ENCODE measurements around the gene ABHD17A. TPM values are rescaled to one million over a fixed set of nuclear protein-coding genes. Genes with fewer than 3 reads are reported as not detected.

Gene ABHD17A
- total and polyA plus RNA-seq, 5 donors = 64.4 to 96.0 (median 70.8) TPM

- peaks cover 3% of the 10 kb centered on the region for H3K4me1 ChIP-seq (ENCODE audit: control insufficient read depth, insufficient read depth, low read length)
- H3K27me3 ChIP-seq (ENCODE audit: control insufficient read depth, insufficient read depth) = no peaks in the 10 kb centered on the region
- no peaks in the 10 kb centered on the region for H3K9me3 ChIP-seq (ENCODE audit: control insufficient read depth, low read length)
- WGBS = 70% methylated on average over 31 of the region's 31 CpGs
- no peak overlapping the region for H3K27ac ChIP-seq (ENCODE audit: low read length)
- DNase-seq (peak in 2 of 3 donors; percentile 46 to 57), ATAC-seq (no peak)
- intact Hi-C loops (cut with DNase I) = no loop called here
- H3K4me3 ChIP-seq (ENCODE audit: low read length) = no peak overlapping the region
Observed at GRCh38 chr19:1850809-1851653, 34.3 kb downstream of the ABHD17A start.

- H3K27me3 ChIP-seq (ENCODE audit: control insufficient read depth, insufficient read depth) = no peaks in the 10 kb centered on the region
- no peaks in the 10 kb centered on the region for H3K9me3 ChIP-seq (ENCODE audit: control insufficient read depth, low read length)
- intact Hi-C loops (cut with DNase I) = no loop called here
- no peak for DNase-seq
- H3K4me1 ChIP-seq (ENCODE audit: control insufficient read depth, insufficient read depth, low read length) = peaks cover 3% of the 10 kb centered on the region
- WGBS = 90% methylated on average over 10 of the region's 10 CpGs
- no peak overlapping the region for H3K27ac ChIP-seq (ENCODE audit: low read length)
- no peak for ATAC-seq
- H3K4me3 ChIP-seq (ENCODE audit: low read length) = no peak overlapping the region
Observed at GRCh38 chr19:1849886-1850398, 35.4 kb downstream of the ABHD17A start.

- H3K27ac ChIP-seq (ENCODE audit: low read length) = no peak overlapping the region
- no peak overlapping the region for H3K4me3 ChIP-seq (ENCODE audit: low read length)
- ATAC-seq (no peak), DNase-seq (no peak)
- intact Hi-C loops (cut with DNase I) = no loop called here
- 67% methylated on average over 5 of the region's 5 CpGs for WGBS
- no peaks in the 10 kb centered on the region for H3K27me3 ChIP-seq (ENCODE audit: control insufficient read depth, insufficient read depth)
- peaks cover 3% of the 10 kb centered on the region for H3K4me1 ChIP-seq (ENCODE audit: control insufficient read depth, insufficient read depth, low read length)
- H3K9me3 ChIP-seq (ENCODE audit: control insufficient read depth, low read length) = no peaks in the 10 kb centered on the region
Observed at GRCh38 chr19:1849132-1849474, 36.2 kb downstream of the ABHD17A start.

GRCh38 chr19:1848399-1849131, 36.7 kb downstream of the ABHD17A start, which contains the start of gene REXO1:
Gene REXO1, minus strand, starts transcription at chr19:1848483. Its CDS starts 125 bp downstream, at chr19:1848358.
- Histone ChIP-seq H3K4me3 (ENCODE audit: low read length) (peak within 1 kb of the TSS; percentile 91), H3K27ac (ENCODE audit: low read length) (peak within 1 kb of the TSS; percentile 93), H3K9me3 (ENCODE audit: control insufficient read depth, low read length) (no peaks in the 10 kb centered on the region), H3K27me3 (ENCODE audit: control insufficient read depth, insufficient read depth) (no peaks in the 10 kb centered on the region), H3K4me1 (ENCODE audit: control insufficient read depth, insufficient read depth, low read length) (peaks cover 3% of the 10 kb centered on the region)
- peak; percentile 94 to 98 (median 98) for DNase-seq
- intact Hi-C loops (cut with DNase I) = no loop called here
- peak; percentile 78 to 83 for ATAC-seq
- 2% methylated on average over 60 of the region's 60 CpGs for WGBS

GRCh38 chr19:1847684-1848398, 37.5 kb downstream of the ABHD17A start:
- peak in 1 of 2 donors; percentile 36 for ATAC-seq
- under 1% methylated on average over 72 of the region's 72 CpGs for WGBS
- Histone ChIP-seq H3K4me1 (ENCODE audit: control insufficient read depth, insufficient read depth, low read length) (peaks cover 3% of the 10 kb centered on the region), H3K9me3 (ENCODE audit: control insufficient read depth, low read length) (no peaks in the 10 kb centered on the region), H3K27ac (ENCODE audit: low read length) (peak overlapping the region; percentile 93), H3K4me3 (ENCODE audit: low read length) (peak overlapping the region; percentile 91), H3K27me3 (ENCODE audit: control insufficient read depth, insufficient read depth) (no peaks in the 10 kb centered on the region)
- intact Hi-C loops (cut with DNase I) = no loop called here
- peak; percentile 72 to 77 (median 74) for DNase-seq

- H3K4me3 ChIP-seq (ENCODE audit: low read length) = peak overlapping the region; percentile 91
- no peaks in the 10 kb centered on the region for H3K9me3 ChIP-seq (ENCODE audit: control insufficient read depth, low read length)
- H3K27ac ChIP-seq (ENCODE audit: low read length) = peak overlapping the region; percentile 12
- intact Hi-C loops (cut with DNase I) = no loop called here
- H3K4me1 ChIP-seq (ENCODE audit: control insufficient read depth, insufficient read depth, low read length) = peaks cover 3% of the 10 kb centered on the region
- DNase-seq (no peak), ATAC-seq (no peak)
- no peaks in the 10 kb centered on the region for H3K27me3 ChIP-seq (ENCODE audit: control insufficient read depth, insufficient read depth)
- WGBS = 5% methylated on average over 12 of the region's 12 CpGs
Observed at GRCh38 chr19:1847348-1847683, 38.0 kb downstream of the ABHD17A start.

- 70% methylated on average over 29 of the region's 29 CpGs for WGBS
- DNase-seq (no peak), ATAC-seq (no peak)
- intact Hi-C loops (cut with DNase I) = no loop called here
- H3K4me3 ChIP-seq (ENCODE audit: low read length) = peak overlapping the region; percentile 91
- H3K4me1 ChIP-seq (ENCODE audit: control insufficient read depth, insufficient read depth, low read length) = peaks cover 3% of the 10 kb centered on the region
- H3K9me3 ChIP-seq (ENCODE audit: control insufficient read depth, low read length) = no peaks in the 10 kb centered on the region
- H3K27me3 ChIP-seq (ENCODE audit: control insufficient read depth, insufficient read depth) = no peaks in the 10 kb centered on the region
- H3K27ac ChIP-seq (ENCODE audit: low read length) = no peak overlapping the region
Observed at GRCh38 chr19:1846517-1847204, 38.6 kb downstream of the ABHD17A start.

GRCh38 chr19:1845642-1846041, 39.7 kb downstream of the ABHD17A start:
- Histone ChIP-seq H3K4me1 (ENCODE audit: control insufficient read depth, insufficient read depth, low read length) (peaks cover 6% of the 10 kb centered on the region), H3K27ac (ENCODE audit: low read length) (no peak overlapping the region), H3K4me3 (ENCODE audit: low read length) (no peak overlapping the region)

GRCh38 chr19:1845125-1845515, 40.2 kb downstream of the ABHD17A start:
- 81% methylated on average over 16 of the region's 16 CpGs for WGBS

More at GRCh38 chr19:1845642-1846041, 39.7 kb downstream of the ABHD17A start:
- DNase-seq (no peak), ATAC-seq (no peak)
- Histone ChIP-seq H3K27me3 (ENCODE audit: control insufficient read depth, insufficient read depth) (no peaks in the 10 kb centered on the region), H3K9me3 (ENCODE audit: control insufficient read depth, low read length) (no peaks in the 10 kb centered on the region)
- WGBS = 83% methylated on average over 11 of the region's 11 CpGs
- intact Hi-C loops (cut with DNase I) = no loop called here

GRCh38 chr19:1844513-1845124, 40.7 kb downstream of the ABHD17A start:
- peak in 1 of 3 donors; percentile 70 for DNase-seq
- H3K4me1 ChIP-seq (ENCODE audit: control insufficient read depth, insufficient read depth, low read length) = peaks cover 6% of the 10 kb centered on the region
- intact Hi-C loops (cut with DNase I) = no loop called here
- 68% methylated on average over 19 of the region's 19 CpGs for WGBS
- no peaks in the 10 kb centered on the region for H3K27me3 ChIP-seq (ENCODE audit: control insufficient read depth, insufficient read depth)
- no peak for ATAC-seq
- no peaks in the 10 kb centered on the region for H3K9me3 ChIP-seq (ENCODE audit: control insufficient read depth, low read length)
- no peak overlapping the region for H3K4me3 ChIP-seq (ENCODE audit: low read length)
- no peak overlapping the region for H3K27ac ChIP-seq (ENCODE audit: low read length)

More at GRCh38 chr19:1845125-1845515, 40.2 kb downstream of the ABHD17A start:
- Histone ChIP-seq H3K27me3 (ENCODE audit: control insufficient read depth, insufficient read depth) (no peaks in the 10 kb centered on the region), H3K4me1 (ENCODE audit: control insufficient read depth, insufficient read depth, low read length) (peaks cover 6% of the 10 kb centered on the region), H3K9me3 (ENCODE audit: control insufficient read depth, low read length) (no peaks in the 10 kb centered on the region), H3K27ac (ENCODE audit: low read length) (no peak overlapping the region), H3K4me3 (ENCODE audit: low read length) (no peak overlapping the region)
- intact Hi-C loops (cut with DNase I) = no loop called here
- peak in 1 of 3 donors; percentile 60 for DNase-seq
- ATAC-seq = no peak
